Caco-2 (cell line): ENCODE data around the gene KIF26B. TPM values are rescaled to one million over a fixed set of nuclear protein-coding genes. Genes with fewer than 3 reads are reported as not detected.
A peak's percentile ranks its signal among the peaks of the same experiment; 100 is the strongest.

Source experiments
- BruUV-seq: library from RNA; stranded (reverse); fragments of 400-500 nt; replicated peaks from 2 replicates; lab custom pipeline; 2021; lab: Mats Ljungman, UMichigan
- CTCF ChIA-PET: fragments of 300-600 bp; sonication (Branson Sonifier 250); formaldehyde crosslinking; loops from one replicate; lab custom pipeline; 2022; ENCODE audit warnings: antibody characterized with exemption; lab: Charles Lee
- POLR2A ChIA-PET: fragments of 300-600 bp; sonication (Branson Sonifier 250); formaldehyde crosslinking; loops from one replicate; lab custom pipeline; 2022; ENCODE audit warnings: antibody characterized with exemption; lab: Charles Lee
- DNase-seq, 2 experiments: peaks; one replicate each; pipeline versions ENCODE4 v3.0.0 to v3.0.0-alpha.2; 2020 to 2022
- H3K27me3 ChIP-seq: replicated peaks from 2 replicates; pipeline ENCODE4 v1.6.0; 2011; ENCODE audit warnings: low read length; ENCODE audit not compliant: control insufficient read depth, insufficient read depth
- H3K36me3 ChIP-seq: 2 replicates; pipeline ENCODE4 v1.5.1; 2011; ENCODE audit warnings: low read length; ENCODE audit not compliant: control insufficient read depth, insufficient read depth
- H3K4me1 ChIP-seq: fragments of 250-450 bp; sonication (Bioruptor Pico); 2 replicates; pipeline ENCODE4 v1.5.1; 2020; ENCODE audit warnings: mild to moderate bottlenecking
- H3K4me3 ChIP-seq: 2 replicates; pipeline ENCODE4 v1.5.1; 2011; ENCODE audit warnings: low read depth, mild to moderate bottlenecking, control low read depth, low read length
- H3K9me3 ChIP-seq: fragments of 250-450 bp; sonication (Bioruptor Pico); 2 replicates; pipeline ENCODE4 v1.5.1; 2020; ENCODE audit warnings: mild to moderate bottlenecking, moderate library complexity
- H3K27ac Mint-ChIP-seq: one replicate; pipeline ENCODE4 v1.8.0; 2022; ENCODE audit warnings: mixed read lengths; ENCODE audit not compliant: unreplicated experiment
- H3K27me3 Mint-ChIP-seq: one replicate; pipeline ENCODE4 v1.8.0; 2022; ENCODE audit warnings: mixed read lengths; ENCODE audit not compliant: insufficient read depth, unreplicated experiment
- H3K36me3 Mint-ChIP-seq: one replicate; pipeline ENCODE4 v1.8.0; 2022; ENCODE audit warnings: mild to moderate bottlenecking, mixed read lengths; ENCODE audit not compliant: insufficient read depth, unreplicated experiment
- H3K4me1 Mint-ChIP-seq: one replicate; pipeline ENCODE4 v1.8.0; 2022; ENCODE audit warnings: low read depth, mixed read lengths; ENCODE audit not compliant: unreplicated experiment
- H3K4me3 Mint-ChIP-seq: one replicate; pipeline ENCODE4 v1.8.0; 2022; ENCODE audit warnings: mild to moderate bottlenecking, moderate library complexity, mixed read lengths; ENCODE audit not compliant: unreplicated experiment
- H3K9me3 Mint-ChIP-seq: one replicate; pipeline ENCODE4 v1.8.0; 2022; ENCODE audit warnings: mixed read lengths; ENCODE audit not compliant: unreplicated experiment
- CTCF ChIP-seq, 2 experiments: fragments of 200-600 bp in 1 of 2; IDR thresholded peaks; 1 replicate in 1 of 2; 2 replicates in 1 of 2; pipeline versions ENCODE4 v1.5.1 to v1.8.0; 2011 to 2022; ENCODE audit warnings: antibody characterized with exemption in 1 of 2, control low read depth in 1 of 2, inconsistent platforms in 1 of 2, low read depth in 1 of 2, low read length in 1 of 2, mild to moderate bottlenecking in 1 of 2, moderate library complexity in 1 of 2; ENCODE audit not compliant: insufficient read depth in 1 of 2, severe bottlenecking in 1 of 2, unreplicated experiment in 1 of 2
- intact Hi-C: fragments of 100-400 bp; cut with micrococcal nuclease; formaldehyde crosslinking; loops from one replicate; pipeline ENCODE4 v1.10.0; 2022; ENCODE audit not compliant: unreplicated experiment
- total RNA-seq: library from RNA; stranded (reverse); gene quantifications from 2 replicates; pipeline ENCODE4 v1.2.3, GENCODE V29; 2022

Gene KIF26B
- total RNA-seq, 1 experiment from 2014 or later, result 4.9 TPM

GRCh38 chr1:245606157-245606725, 451.5 kb downstream of the KIF26B start:
- DNase-seq, result no peak
- ChIA-PET CTCF (no interaction called here), POLR2A (no interaction called here)
- Histone ChIP-seq H3K4me1 (peaks cover 30% of the 10 kb centered on the region), H3K27me3 (no peaks in the 10 kb centered on the region), H3K9me3 (no peaks in the 10 kb centered on the region), H3K4me3 (no peak overlapping the region), H3K36me3 (no peaks in the 10 kb centered on the region)
- Mint-ChIP-seq H3K9me3 (no peaks in the 10 kb centered on the region), H3K27ac (no peak overlapping the region), H3K27me3 (no peaks in the 10 kb centered on the region), H3K4me1 (peaks cover 30% of the 10 kb centered on the region), H3K4me3 (no peak overlapping the region), H3K36me3 (peaks cover 10% of the 10 kb centered on the region)
- intact Hi-C loops, result no loop called here
- BruUV-seq, result no TSS peak
- TF ChIP-seq CTCF (IDR thresholded peaks at IDR 0.05; ENCODE audit: insufficient read depth in 1 of 2, low read depth in 1 of 2, low read length in 1 of 2, severe bottlenecking in 1 of 2, unreplicated experiment in 1 of 2), result no peak

- intact Hi-C loops, result no loop called here
- H3K4me3 Mint-ChIP-seq, result no peak overlapping the region
- Histone ChIP-seq H3K36me3 (no peaks in the 10 kb centered on the region), H3K4me3 (no peak overlapping the region), H3K9me3 (no peaks in the 10 kb centered on the region), H3K4me1 (peaks cover 49% of the 10 kb centered on the region), H3K27me3 (no peaks in the 10 kb centered on the region)
- TF ChIP-seq CTCF (IDR thresholded peaks at IDR 0.05; ENCODE audit: insufficient read depth in 1 of 2, low read depth in 1 of 2, low read length in 1 of 2, severe bottlenecking in 1 of 2, unreplicated experiment in 1 of 2), result no peak
- H3K4me1 Mint-ChIP-seq, result peaks cover 40% of the 10 kb centered on the region
- ChIA-PET CTCF (no interaction called here), POLR2A (no interaction called here)
- H3K27me3 Mint-ChIP-seq, result no peaks in the 10 kb centered on the region
- BruUV-seq, result no TSS peak
- no peak for DNase-seq
- peaks cover 10% of the 10 kb centered on the region for H3K36me3 Mint-ChIP-seq
- no peaks in the 10 kb centered on the region for H3K9me3 Mint-ChIP-seq
- H3K27ac Mint-ChIP-seq, result peak overlapping the region; percentile 5
Observed at GRCh38 chr1:245608271-245608670, 453.5 kb downstream of the KIF26B start.

DNA sequence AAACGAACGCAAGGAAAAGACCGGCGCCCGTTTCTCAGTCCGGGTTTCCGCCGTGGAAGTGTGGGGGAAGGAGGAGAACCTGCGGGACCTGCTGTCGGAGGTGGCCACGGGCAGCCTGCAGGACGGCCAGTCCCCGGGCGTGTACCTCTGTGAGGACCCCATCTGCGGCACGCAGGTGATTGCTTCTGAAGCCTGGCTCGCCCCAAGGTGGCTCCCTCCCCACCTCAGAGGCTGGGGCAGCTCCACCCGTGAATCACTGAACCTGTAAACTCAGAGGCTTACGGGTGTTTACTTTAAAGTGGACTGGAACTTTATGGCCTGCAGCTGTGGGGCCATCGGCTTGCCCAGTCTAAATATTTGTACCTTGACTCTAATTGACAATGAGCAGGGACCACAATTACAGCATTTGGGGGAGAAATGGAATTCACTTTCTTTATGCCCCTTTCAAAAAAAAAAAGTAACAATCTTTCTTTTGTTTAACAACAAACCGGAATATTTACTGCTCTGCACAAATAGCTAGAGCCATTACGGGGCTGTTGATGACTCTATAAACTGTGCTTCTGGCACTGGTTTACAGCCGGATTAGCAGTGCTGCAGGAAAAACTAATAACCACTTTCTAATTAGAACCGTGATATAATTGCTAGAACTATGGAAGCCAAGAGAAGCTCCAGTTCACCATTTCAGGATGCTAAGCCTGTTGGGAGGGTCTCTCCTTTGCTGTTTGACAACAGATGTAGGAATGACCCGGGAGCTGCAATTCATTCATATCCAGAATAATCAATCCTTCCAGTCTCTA, 454.8 kb downstream of the KIF26B start:
- H3K4me1 ChIP-seq, result peaks cover 49% of the 10 kb centered on the region
- no peaks in the 10 kb centered on the region for H3K9me3 ChIP-seq
- H3K4me3 Mint-ChIP-seq, result peak overlapping the region; percentile 64
- POLR2A ChIA-PET, result interaction anchor here (0.6 to 1.2 kb wide), 2 partner anchors 45 to 150 kb away, joined by 3 to 5 read pairs; no protein-coding TSS in a partner anchor
- no peaks in the 10 kb centered on the region for H3K27me3 Mint-ChIP-seq
- peak; percentile 57 to 77 for DNase-seq
- peaks cover 10% of the 10 kb centered on the region for H3K36me3 Mint-ChIP-seq
- CTCF ChIA-PET, result interaction anchor here (0.6 to 0.7 kb wide), 2 partner anchors 435 to 475 kb away, joined by 3 to 4 read pairs; no protein-coding TSS in a partner anchor
- peak in 1 of 2 experiments; percentile 44 for TF ChIP-seq CTCF (IDR thresholded peaks at IDR 0.05; ENCODE audit: insufficient read depth in 1 of 2, low read depth in 1 of 2, low read length in 1 of 2, severe bottlenecking in 1 of 2, unreplicated experiment in 1 of 2)
- no TSS peak for BruUV-seq
- no peaks in the 10 kb centered on the region for H3K9me3 Mint-ChIP-seq
- no peaks in the 10 kb centered on the region for H3K27me3 ChIP-seq
- intact Hi-C loops, result loop anchor here (2.0 to 10.0 kb wide), 3 partner anchors 92 to 453 kb away; no protein-coding TSS in a partner anchor
- H3K27ac Mint-ChIP-seq, result peak overlapping the region; percentile 80
- H3K4me1 Mint-ChIP-seq, result peaks cover 47% of the 10 kb centered on the region
- no peaks in the 10 kb centered on the region; the same call in 1 of the 2 replicates for H3K36me3 ChIP-seq
- no peak overlapping the region for H3K4me3 ChIP-seq
